ENCODE data around the gene TEX261.

DNA sequence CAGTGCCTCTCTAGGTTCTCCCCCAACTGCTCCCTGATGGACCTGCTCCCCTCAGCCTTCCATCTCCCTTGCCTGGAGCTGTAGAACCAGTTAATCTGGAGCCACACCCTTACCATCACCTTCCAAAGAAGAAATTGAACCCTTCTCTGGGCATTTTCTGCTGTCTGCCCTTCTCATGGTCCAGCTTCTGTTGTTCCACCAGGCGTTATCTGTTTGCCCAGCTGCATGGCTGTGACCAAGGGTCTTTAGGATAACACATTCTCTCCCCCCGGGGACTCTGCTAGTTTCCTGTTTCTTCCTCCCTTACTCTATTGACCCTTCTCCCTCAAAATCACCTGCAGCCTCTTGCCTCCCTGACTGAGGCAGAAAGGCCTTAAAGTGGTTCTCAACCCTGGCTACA lies 19.4 kb downstream of the TEX261 start:
- TF ChIP-seq POLR2A (IDR thresholded peaks at IDR 0.05; ENCODE audit: low read length) (no peak), GATA1 (IDR thresholded peaks at IDR 0.05; ENCODE audit: low read depth, low read length) (no peak)
